ENCODE results near the gene CAMSAP3.

- TF ChIP-seq, protein P1, sequence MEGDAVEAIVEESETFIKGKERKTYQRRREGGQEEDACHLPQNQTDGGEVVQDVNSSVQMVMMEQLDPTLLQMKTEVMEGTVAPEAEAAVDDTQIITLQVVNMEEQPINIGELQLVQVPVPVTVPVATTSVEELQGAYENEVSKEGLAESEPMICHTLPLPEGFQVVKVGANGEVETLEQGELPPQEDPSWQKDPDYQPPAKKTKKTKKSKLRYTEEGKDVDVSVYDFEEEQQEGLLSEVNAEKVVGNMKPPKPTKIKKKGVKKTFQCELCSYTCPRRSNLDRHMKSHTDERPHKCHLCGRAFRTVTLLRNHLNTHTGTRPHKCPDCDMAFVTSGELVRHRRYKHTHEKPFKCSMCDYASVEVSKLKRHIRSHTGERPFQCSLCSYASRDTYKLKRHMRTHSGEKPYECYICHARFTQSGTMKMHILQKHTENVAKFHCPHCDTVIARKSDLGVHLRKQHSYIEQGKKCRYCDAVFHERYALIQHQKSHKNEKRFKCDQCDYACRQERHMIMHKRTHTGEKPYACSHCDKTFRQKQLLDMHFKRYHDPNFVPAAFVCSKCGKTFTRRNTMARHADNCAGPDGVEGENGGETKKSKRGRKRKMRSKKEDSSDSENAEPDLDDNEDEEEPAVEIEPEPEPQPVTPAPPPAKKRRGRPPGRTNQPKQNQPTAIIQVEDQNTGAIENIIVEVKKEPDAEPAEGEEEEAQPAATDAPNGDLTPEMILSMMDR (IDR thresholded peaks at IDR 0.05; ENCODE audit: poor library complexity) = no peak
- no peak for TF ChIP-seq EZH2 (IDR thresholded peaks at IDR 0.05; ENCODE audit: borderline replicate concordance)
Observed at GRCh38 chr19:7605490-7606222, 10.0 kb downstream of the CAMSAP3 start.

All from hepatocyte (in vitro differentiated cells).